NB4 (cell line): ENCODE results near the gene DLGAP4.

Source experiments
- CTCF ChIP-seq: IDR thresholded peaks from one replicate; pipeline ENCODE4 v1.5.1; 2012; ENCODE audit warnings: low read depth, low read length
- POLR2A ChIP-seq: IDR thresholded peaks from 2 replicates; pipeline ENCODE4 v1.6.1; 2011; ENCODE audit warnings: mild to moderate bottlenecking; ENCODE audit not compliant: insufficient read length; ENCODE audit errors: extremely low read depth

GRCh38 chr20:36335206-36335870 lies 29.2 kb downstream of the DLGAP4 start:
- TF ChIP-seq CTCF (no peak), POLR2A (no peak)
